ENCODE data around the gene CT47C1.

- TF ChIP-seq CTCF (IDR thresholded peaks at IDR 0.05; ENCODE audit: low read depth, low read length), result no peak
- TF ChIP-seq MAX (IDR thresholded peaks at IDR 0.05; ENCODE audit: low read depth, low read length), result no peak
- no peak for TF ChIP-seq POLR2A (IDR thresholded peaks at IDR 0.05; ENCODE audit: extremely low read depth, insufficient read length)
- TF ChIP-seq MYC (IDR thresholded peaks at IDR 0.05; ENCODE audit: low read depth, low read length), result no peak
Observed at GRCh38 chrX:119075270-119076025, 2.7 kb downstream of the CT47C1 start.

Data from NB4 (cell line).